Limb (tissue), 2 donors: ENCODE measurements around the gene C1QB.
"Not testable (repeated sequence)": the region's sequence is repeated elsewhere in the genome, so short reads cannot be mapped to it uniquely, and the experiment has no call there.

Experiments used
- DNase-seq, 2 donors: peaks; one replicate each; pipeline ENCODE4 v3.0.0-alpha.2; 2016; ENCODE audit errors: extremely low spot score in 2 of 2

Gene C1QB

DNA sequence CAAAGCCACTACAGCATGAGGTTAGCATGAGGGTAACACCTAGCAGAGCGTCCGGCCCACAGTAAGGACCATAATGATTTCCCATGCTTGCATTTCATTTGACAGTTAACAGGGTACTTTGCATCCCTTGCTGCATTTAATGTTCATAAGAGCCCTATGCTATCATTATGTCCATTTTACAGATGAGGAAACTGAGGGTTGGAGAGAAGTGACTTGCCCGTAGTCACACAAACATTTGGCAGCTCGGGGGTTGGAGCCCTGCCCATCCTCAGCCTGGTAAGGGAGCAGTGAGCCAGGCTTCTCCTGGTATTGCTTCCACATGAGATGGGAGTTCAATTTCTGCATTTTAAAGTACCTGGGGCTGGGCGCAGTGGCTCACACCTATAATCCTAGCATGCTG, 41.1 kb downstream of the C1QB start:
- no peak for DNase-seq

DNA sequence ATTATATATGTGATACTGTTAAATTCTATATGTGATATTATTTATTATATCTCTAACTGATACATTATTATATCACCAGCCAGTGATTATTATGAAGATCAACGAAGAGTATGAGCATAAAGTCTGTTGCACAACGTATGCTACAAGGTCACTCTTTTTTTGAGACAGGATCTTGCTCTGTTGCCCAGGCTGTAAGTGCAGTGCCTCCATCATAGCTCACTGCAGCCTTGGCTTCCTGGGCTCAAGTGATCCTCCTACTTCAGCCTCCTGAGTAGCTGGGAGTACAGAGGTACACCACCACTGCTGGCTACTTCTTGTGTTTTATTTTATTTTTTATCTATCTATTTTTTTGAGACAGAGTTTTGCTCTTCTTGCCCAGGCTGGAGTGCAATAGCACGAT, 43.6 kb downstream of the C1QB start:
- no peak for DNase-seq

DNA sequence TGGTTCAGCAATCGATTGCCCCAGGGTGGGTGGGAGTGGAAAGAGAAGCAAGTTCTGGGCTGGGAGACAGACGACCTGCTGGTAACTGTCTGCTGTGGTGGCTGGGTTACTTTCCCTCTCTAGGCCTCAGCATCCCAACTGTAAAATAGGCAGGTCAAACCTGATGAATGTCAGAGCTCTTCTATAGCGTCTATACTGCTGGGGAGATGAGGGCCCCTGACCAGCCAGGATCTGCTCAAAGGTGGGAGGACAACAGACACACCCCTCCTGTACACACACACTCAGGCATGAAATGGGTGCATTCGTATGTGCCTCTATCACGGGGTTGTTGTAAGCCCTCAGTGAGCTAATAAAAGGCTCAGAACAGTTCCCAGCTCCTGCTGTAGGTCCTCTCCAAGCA, 44.9 kb downstream of the C1QB start:
- DNase-seq = no peak

DNA sequence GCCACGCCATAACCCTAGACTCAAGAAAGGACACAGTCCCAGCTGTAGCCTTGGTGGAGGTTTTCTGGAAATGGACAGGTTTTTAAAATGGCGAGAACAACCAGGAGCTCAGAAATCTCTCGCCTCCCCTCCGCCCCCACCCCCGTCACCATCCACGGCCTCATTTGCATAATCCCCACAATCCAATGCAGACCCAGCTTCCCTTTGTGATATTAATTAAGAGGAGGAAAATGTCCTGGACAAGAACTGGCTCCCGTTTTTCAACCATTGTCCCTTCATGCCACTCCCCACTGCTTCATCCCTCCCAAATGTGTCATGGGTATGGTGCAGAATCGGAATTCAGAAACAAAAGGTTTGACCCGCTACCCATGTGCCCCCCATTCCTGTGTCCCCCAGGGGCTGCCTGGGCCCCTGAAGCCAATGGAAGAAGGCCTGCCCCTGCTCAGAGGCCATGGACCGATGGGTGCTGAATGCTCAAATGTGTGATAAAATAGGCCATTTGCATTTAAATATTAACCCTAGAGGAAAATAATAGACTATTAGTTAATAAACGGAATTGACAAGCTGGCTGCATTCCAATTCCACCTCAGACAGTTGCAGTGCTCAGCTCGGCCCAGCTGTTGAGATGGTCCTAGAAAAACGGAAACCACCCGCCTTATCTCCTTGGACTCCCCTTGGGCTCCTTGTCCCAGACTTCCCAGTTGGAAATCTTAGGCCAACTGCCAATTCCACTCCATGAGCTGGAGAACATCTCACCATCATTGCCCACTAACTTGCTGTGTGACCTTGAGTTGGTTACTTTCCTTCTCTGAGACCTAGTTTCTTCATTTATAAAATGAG, 46.9 kb downstream of the C1QB start:
- DNase-seq = no peak

DNA sequence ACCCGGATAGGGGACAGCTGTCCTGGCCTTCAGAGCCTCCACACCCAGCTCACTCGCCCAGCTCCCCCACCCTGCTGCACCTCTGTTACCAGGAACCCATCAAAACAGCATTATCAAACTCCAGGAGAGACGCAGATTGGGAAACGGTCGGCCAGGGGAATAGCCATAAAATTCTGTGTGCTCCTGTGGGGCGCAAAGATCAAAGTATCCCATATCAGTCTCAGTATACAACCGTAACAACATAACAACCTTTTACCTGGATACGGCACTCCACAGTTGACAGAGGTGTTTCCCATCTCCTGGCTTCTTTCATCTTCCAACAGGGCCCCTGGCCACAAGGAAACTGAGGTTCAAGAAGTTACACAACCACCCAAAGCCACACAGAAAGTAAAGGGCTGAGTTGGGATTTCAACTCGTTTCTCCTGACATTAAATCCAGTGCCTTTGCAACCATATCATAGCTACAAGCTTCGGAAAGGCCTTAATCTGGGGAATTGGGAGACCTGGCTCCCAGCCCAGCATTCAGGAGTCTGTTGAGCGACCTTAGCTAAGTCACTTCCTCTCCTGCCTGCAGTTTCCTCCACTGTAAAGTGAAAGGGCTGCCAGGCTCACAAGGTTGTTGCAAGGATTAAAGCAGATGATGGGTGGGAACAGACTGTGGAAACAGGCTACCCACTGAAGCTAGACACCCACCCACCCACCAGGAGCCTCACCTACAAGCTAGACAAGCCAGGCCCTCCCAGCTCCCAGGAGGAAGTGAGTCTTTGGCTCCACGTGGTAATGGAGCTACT, 49.5 kb downstream of the C1QB start:
- no peak for DNase-seq

DNA sequence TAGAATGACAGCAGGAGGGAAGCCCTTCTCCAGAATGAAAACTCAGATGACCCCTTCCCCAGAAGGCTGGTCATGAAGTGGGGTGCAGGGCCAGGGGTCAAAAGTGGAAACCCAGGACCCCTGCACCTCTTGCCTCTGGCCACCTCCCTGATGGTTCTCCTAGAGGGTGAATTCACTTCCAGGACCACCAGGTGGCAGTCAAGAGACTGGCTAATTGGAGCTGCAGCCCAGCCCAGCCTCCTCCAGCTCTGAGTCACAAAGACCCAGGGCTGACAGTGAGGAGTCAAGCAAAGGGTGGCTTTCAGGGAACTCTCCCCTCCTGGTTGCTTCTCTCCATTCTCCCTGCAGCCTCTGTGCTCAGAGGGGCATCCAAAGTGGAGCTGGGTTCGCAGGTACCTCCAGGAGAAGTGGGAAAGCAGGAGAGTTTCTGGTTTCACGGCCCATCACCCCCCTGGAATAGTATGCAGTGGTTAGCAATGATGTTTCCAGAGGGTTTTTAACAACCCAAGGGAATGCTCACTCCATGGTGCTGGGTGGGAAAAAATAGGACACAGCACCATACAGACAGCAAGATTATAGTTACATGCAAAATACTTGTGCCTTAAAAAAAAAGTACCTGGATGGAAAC, 51.5 kb downstream of the C1QB start:
- peak; percentile 73 to 86 for DNase-seq

DNA sequence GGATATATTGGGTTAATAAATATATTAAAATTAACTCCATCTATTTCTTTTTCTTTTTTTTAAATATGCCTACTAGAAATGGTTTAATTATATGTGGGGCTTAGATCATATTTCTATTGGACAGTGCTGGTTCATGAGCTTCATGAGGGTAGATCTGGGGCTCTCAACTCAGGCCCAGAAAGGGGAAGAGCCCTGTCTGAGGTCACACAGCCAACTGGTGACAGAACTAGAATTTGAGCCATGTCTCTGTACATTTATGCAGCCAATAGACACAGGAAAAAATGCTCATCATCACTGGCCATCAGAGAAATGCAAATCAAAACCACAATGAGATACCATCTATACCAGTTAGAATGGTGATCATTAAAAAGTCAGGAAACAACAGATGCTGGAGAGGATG, 52.5 kb downstream of the C1QB start:
- no peak for DNase-seq

DNA sequence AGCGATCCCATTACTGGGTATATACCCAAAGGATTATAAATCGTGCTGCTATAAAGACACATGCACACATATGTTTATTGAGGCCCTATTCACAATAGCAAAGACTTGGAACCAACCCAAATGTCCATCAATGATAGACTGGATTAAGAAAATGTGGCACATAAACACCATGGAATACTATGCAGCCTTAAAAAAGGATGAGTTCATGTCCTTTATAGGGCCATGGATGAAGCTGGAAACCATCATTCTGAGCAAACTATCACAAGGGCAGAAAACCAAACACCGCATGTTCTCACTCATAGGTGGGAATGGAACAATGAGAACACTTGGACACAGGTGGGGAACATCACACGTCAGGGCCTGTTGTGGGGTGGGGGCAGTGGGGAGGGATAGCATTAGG, 53.1 kb downstream of the C1QB start:
- not testable (repeated sequence) for DNase-seq

DNA sequence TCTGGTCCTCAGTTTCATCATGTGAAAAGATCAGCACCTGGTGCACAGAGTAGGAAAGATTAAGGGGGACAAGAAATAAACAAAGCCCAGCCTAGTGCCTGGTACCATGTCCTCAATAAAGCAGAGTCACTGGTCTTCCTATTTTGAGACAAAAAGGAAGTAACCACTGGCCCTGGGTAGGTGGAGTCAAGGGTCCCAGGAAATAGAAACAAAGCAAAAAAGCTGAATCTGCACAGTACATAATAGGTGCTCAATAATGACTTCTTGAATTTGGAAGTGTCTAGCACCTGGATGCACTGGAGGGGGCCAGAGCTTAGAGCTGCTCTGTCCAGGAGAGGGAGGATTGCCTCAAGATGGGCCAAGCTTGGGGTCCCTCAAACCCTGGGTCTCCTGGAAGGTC, 55.7 kb downstream of the C1QB start:
- no peak for DNase-seq

DNA sequence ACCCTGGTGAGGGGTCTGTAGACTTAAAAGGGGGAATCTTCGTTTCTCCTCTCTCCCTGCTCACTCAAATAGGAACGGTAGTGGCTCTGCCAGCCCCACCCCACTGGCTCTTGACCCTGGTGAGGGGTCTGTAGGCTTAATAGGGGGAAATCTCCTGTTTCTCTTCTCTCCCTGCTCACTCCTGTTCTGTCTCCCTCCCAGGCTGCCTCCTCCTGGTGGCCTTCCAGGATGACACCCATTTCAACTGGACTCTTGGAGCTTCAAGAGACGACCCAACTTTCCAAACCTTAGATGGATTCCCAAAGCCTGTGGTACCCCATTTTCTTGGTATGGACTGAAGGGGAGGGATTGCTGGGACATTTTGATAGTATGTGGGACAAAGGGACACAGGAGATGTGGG, 56.2 kb downstream of the C1QB start:
- no peak for DNase-seq

DNA sequence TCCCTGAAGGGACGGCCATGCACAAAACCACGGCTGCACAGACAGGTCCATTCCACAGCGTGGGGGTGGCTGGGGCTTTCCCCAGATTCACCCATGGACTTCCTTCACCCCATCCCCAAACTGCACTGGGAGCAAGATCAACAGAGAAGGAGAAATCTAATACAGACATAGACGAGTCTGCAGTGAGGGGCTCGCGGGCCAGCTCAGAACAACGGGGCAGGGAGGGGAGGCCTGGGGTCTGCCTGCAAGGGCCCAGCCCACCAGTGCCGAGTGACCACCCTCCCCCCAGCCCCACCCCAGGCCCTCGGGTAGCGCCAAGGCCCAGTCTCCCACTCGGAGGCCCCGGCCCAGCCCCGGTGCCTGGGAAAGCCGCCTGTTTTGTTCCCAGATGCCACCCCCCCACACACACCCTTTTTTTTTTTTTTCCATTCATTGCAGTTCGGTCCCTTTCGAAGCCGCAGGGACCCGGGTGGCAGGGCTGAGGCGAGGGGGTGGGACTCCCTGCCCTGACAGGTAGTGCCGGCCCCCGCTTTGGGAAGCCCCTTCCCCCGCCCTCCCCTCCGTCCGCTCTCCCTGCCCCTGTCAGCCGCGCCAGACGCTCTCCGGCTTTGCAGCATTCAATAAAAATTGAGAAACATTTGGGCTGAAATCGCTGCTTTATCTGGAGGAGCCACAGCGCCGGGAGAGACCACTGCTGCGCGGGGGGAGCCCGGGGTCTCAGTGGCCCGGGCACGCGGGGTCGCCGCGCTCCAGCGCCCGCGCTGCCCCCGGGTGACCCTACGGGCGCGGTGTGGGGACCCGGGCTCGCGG, 57.1 kb downstream of the C1QB start:
- DNase-seq = peak; percentile 61 to 89

DNA sequence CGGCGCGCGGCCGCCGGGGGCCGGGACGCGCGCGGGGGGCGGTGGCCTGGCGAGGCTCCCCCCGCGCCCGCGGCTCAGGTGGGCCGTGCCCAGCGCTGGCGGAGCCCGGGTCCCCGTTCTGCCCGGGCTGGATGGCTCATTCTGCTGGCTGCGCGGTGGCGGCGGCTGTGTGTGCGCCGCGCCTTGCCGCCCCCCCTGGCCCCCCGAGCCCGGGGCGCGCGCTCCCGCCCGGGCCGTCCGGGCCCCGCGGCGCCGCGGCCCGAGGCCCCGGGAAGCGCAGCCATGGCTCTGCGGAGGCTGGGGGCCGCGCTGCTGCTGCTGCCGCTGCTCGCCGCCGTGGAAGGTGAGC, 57.6 kb downstream of the C1QB start, which contains the start of gene EPHB2:
Gene EPHB2, plus strand, starts transcription at position 139 of the 349 bp plus-strand sequence. Its CDS starts 144 bp downstream, at position 283.
- peak in 1 of 2 donors; percentile 86 for DNase-seq

DNA sequence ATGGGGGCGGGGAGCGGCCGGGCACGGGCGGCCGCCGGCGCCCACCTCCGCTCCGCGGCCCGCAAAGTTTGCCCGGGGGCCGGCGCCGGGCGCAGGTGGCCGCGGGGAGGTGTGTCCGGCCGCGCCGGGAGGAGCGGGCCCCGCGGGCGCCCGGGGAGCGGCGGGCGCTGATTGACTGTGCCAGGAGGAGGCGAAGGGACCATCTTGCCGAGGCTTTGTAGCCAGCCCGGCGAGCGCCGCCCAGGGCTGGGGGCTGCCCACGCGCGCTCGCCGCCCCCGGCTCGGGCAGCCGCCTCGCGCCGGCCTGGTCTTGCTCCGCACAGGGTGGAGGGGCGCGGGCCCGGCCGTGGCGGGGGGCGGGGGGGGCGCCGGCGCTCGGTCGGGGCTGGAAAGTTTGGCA, 58.0 kb downstream of the C1QB start:
- DNase-seq = peak in 1 of 2 donors; percentile 61
